HG02885 (cell line): ENCODE measurements around the gene LRRC27.
"Not testable (repeated sequence)": the region's sequence is repeated elsewhere in the genome, so short reads cannot be mapped to it uniquely, and the experiment has no call there.

ENCODE experiments used
- ATAC-seq: cut with Tn5 transposase; IDR thresholded peaks from one replicate; pipeline ENCODE4 v1.9.1; 2021; ENCODE audit warnings: mild to moderate bottlenecking; ENCODE audit not compliant: unreplicated experiment, poor library complexity

The LRRC27 gene

GRCh38 chr10:132313865-132314264 lies 18.1 kb upstream of the LRRC27 start:
- no peak for ATAC-seq

- no peak for ATAC-seq
Measured at GRCh38 chr10:132314336-132314735, 17.7 kb upstream of the LRRC27 start.

GRCh38 chr10:132314881-132315280 lies 17.1 kb upstream of the LRRC27 start:
- ATAC-seq = not testable (repeated sequence)

GRCh38 chr10:132316133-132316532 lies 15.9 kb upstream of the LRRC27 start:
- no peak for ATAC-seq

GRCh38 chr10:132317477-132317876 lies 14.5 kb upstream of the LRRC27 start:
- not testable (repeated sequence) for ATAC-seq

GRCh38 chr10:132319853-132320653 lies 11.9 kb upstream of the LRRC27 start:
- ATAC-seq = peak; percentile 98

GRCh38 chr10:132320654-132321469 lies 11.1 kb upstream of the LRRC27 start:
- peak; percentile 6 for ATAC-seq

- no peak for ATAC-seq
Measured at GRCh38 chr10:132321726-132322125, 10.3 kb upstream of the LRRC27 start.

GRCh38 chr10:132322586-132323048 lies 9.4 kb upstream of the LRRC27 start:
- ATAC-seq = no peak

GRCh38 chr10:132324186-132324585 lies 7.8 kb upstream of the LRRC27 start:
- no peak for ATAC-seq

- no peak for ATAC-seq
Measured at GRCh38 chr10:132326344-132326889, 5.6 kb upstream of the LRRC27 start.

- ATAC-seq = no peak
Measured at GRCh38 chr10:132326925-132327324, 5.1 kb upstream of the LRRC27 start.

- no peak for ATAC-seq
Measured at GRCh38 chr10:132328106-132328505, 3.9 kb upstream of the LRRC27 start.

- no peak for ATAC-seq
Measured at GRCh38 chr10:132328738-132329137, 3.3 kb upstream of the LRRC27 start.

GRCh38 chr10:132329565-132330485 lies 2.2 kb upstream of the LRRC27 start:
- ATAC-seq = no peak

- no peak for ATAC-seq
Measured at GRCh38 chr10:132330486-132330833, 1.5 kb upstream of the LRRC27 start.

- ATAC-seq = peak; percentile 48
Measured at GRCh38 chr10:132332433-132332754, 401 bp downstream of the LRRC27 start.

GRCh38 chr10:132333386-132333785 lies 1.4 kb downstream of the LRRC27 start:
- ATAC-seq = no peak

GRCh38 chr10:132334631-132335188 lies 2.7 kb downstream of the LRRC27 start:
- no peak for ATAC-seq
